Left ventricle myocardium inferior (tissue), 1 donor: ENCODE measurements around the gene CXXC5. TPM values are rescaled to one million over a fixed set of nuclear protein-coding genes. Genes with fewer than 3 reads are reported as not detected.

ENCODE experiments used
- DNase-seq: peaks from one replicate; pipeline ENCODE4 v3.0.0-alpha.2; 2020
- H3K27ac ChIP-seq: fragments of 200-600 bp; replicated peaks from 2 replicates; pipeline ENCODE4 v1.8.0; 2021
- H3K27me3 ChIP-seq: fragments of 200-600 bp; 2 replicates; pipeline ENCODE4 v1.8.0; 2021; ENCODE audit warnings: low read depth
- H3K36me3 ChIP-seq: fragments of 200-600 bp; 2 replicates; pipeline ENCODE4 v1.8.0; 2021
- H3K4me1 ChIP-seq: fragments of 200-600 bp; 2 replicates; pipeline ENCODE4 v1.8.0; 2021
- H3K4me3 ChIP-seq: fragments of 200-600 bp; 2 replicates; pipeline ENCODE4 v1.8.0; 2021; ENCODE audit warnings: mild to moderate bottlenecking, moderate library complexity
- H3K9me3 ChIP-seq: fragments of 200-600 bp; replicated peaks from 2 replicates; pipeline ENCODE4 v1.8.0; 2021
- intact Hi-C: fragments of 100-400 bp; cut with micrococcal nuclease; formaldehyde crosslinking; loops from one replicate; pipeline ENCODE4 v1.11.0; 2022
- total RNA-seq: library from RNA; stranded (reverse); fragmentation: NEBNext Ultra II Directional; extraction: Animal tissue kit (Norgen Biotek cat#: 25700); gene quantifications from one replicate; pipeline ENCODE4 v1.2.1, GENCODE V29; 2021
- TF ChIP-seq, protein P1 (sequence below): fragments of 200-600 bp; IDR thresholded peaks from 2 replicates; pipeline ENCODE4 v1.8.0; 2021; ENCODE audit warnings: antibody characterized with exemption, mild to moderate bottlenecking, borderline replicate concordance
- donor health status: DM: no; HTN: yes; CAD: no; lungs with severe emphysema.

The CXXC5 gene
- total RNA-seq, 1 donor from 2014 or later, result 56.9 TPM

DNA sequence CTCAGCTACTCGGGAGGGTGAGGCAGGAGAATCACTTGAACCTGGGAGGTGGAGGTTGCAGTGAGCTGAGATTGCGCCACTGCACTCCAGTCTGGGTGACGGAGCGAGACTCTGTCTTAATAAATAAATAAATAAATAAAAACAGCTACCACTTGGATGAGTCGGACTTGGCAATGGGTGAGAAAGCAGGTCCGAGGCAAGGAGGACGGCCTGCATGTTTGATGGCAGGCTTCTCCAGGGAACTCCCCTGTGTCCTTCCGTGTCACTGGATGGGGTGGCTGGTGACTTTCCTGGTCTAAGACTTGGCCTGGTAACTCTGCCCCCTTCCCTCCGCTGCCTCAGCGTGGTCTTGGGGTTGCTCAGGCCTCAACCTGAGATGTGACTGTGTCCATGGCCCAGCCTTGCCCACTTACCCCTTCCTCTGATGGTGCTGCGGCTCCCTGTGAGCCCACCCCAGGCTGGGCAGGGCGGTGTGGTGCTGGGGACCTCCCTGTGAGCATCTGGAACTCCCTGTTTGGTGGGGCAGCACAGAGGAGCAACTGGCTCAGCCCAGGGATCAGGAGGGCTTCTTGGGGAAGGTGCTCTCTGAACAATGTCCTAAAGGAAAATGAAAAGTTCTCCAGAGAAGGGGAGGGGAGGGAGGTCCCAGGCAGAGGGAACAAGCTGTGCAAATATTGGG, 85.0 kb downstream of the CXXC5 start:
- no peak for DNase-seq
- Histone ChIP-seq H3K27ac (no peak overlapping the region), H3K4me3 (no peak overlapping the region), H3K36me3 (no peaks in the 10 kb centered on the region), H3K4me1 (no peaks in the 10 kb centered on the region), H3K9me3 (no peaks in the 10 kb centered on the region), H3K27me3 (no peaks in the 10 kb centered on the region)
- intact Hi-C loops, result no loop called here
- TF ChIP-seq, protein P1, sequence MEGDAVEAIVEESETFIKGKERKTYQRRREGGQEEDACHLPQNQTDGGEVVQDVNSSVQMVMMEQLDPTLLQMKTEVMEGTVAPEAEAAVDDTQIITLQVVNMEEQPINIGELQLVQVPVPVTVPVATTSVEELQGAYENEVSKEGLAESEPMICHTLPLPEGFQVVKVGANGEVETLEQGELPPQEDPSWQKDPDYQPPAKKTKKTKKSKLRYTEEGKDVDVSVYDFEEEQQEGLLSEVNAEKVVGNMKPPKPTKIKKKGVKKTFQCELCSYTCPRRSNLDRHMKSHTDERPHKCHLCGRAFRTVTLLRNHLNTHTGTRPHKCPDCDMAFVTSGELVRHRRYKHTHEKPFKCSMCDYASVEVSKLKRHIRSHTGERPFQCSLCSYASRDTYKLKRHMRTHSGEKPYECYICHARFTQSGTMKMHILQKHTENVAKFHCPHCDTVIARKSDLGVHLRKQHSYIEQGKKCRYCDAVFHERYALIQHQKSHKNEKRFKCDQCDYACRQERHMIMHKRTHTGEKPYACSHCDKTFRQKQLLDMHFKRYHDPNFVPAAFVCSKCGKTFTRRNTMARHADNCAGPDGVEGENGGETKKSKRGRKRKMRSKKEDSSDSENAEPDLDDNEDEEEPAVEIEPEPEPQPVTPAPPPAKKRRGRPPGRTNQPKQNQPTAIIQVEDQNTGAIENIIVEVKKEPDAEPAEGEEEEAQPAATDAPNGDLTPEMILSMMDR, result no peak

Other genes starting within 250 kb of the CXXC5 start
- 15.7 TPM for gene SPATA24, start 244.3 kb upstream of the CXXC5 start, total RNA-seq
- gene DNAJC18, start 208.8 kb upstream of the CXXC5 start, total RNA-seq, result 14.3 TPM
- gene ECSCR, start 185.6 kb upstream of the CXXC5 start, total RNA-seq, result 20.9 TPM
- gene SMIM33, start 177.3 kb upstream of the CXXC5 start, total RNA-seq, result not detected
- gene STING1, start 165.6 kb upstream of the CXXC5 start, total RNA-seq, result 55.3 TPM
- 110 TPM for gene UBE2D2, start 87.0 kb upstream of the CXXC5 start, total RNA-seq
- gene PSD2, start 147.5 kb downstream of the CXXC5 start, total RNA-seq, result not detected